H1 (cell line): Measurements from ENCODE around the gene ROR1. TPM values are rescaled to one million over a fixed set of nuclear protein-coding genes. Genes with fewer than 3 reads are reported as not detected.

Experiments
- CTCF ChIA-PET: fragments of 300-600 bp; sonication (Branson Sonifier 250); formaldehyde crosslinking; loops from one replicate; lab custom pipeline; 2021; ENCODE audit not compliant: partially characterized antibody; lab: Charles Lee
- POLR2A ChIA-PET: fragments of 300-600 bp; sonication (Branson Sonifier 250); formaldehyde crosslinking; loops from one replicate; lab custom pipeline; 2021; ENCODE audit warnings: inconsistent platforms; ENCODE audit not compliant: partially characterized antibody; lab: Charles Lee
- DNase-seq, 2 experiments: peaks; one replicate each; pipeline versions ENCODE4 v3.0.0 to v3.0.0-alpha.2; 2010 to 2022; ENCODE audit warnings: low spot score in 2 of 2, low read depth in 1 of 2, mixed read lengths in 1 of 2
- FAIRE-seq: peaks from 2 replicates; lab custom pipeline; 2011; peaks lifted over from hg19 to GRCh38; lab: Jason Lieb, UNC
- H2AFZ ChIP-seq: 2 replicates; pipeline ENCODE4 v1.8.1; 2012; ENCODE audit warnings: low read length, inconsistent platforms
- H2AK5ac ChIP-seq: 2 replicates; pipeline ENCODE4 v1.6.1; 2013; ENCODE audit warnings: low read depth, low read length
- H2BK120ac ChIP-seq: replicated peaks from 2 replicates; pipeline ENCODE3; 2013; ENCODE audit warnings: low read depth, low read length, inconsistent platforms
- H2BK12ac ChIP-seq: 2 replicates; pipeline ENCODE4 v1.6.1; 2013; ENCODE audit warnings: low read depth, low read length
- H2BK15ac ChIP-seq: 2 replicates; pipeline ENCODE4 v1.6.1; 2013; ENCODE audit warnings: low read length
- H2BK20ac ChIP-seq: 2 replicates; pipeline ENCODE4 v1.6.1; 2013; ENCODE audit warnings: low read length
- H2BK5ac ChIP-seq: 2 replicates; pipeline ENCODE4 v1.6.1; 2013; ENCODE audit warnings: low read depth, low read length
- H3K14ac ChIP-seq: 2 replicates; pipeline ENCODE4 v1.6.1; 2013; ENCODE audit warnings: inconsistent platforms; ENCODE audit not compliant: insufficient read length
- H3K18ac ChIP-seq: 2 replicates; pipeline ENCODE4 v1.6.1; 2013; ENCODE audit warnings: low read length; ENCODE audit errors: extremely low read depth
- H3K23ac ChIP-seq: 2 replicates; pipeline ENCODE4 v1.6.1; 2013; ENCODE audit warnings: inconsistent platforms; ENCODE audit not compliant: insufficient read length
- H3K23me2 ChIP-seq: 2 replicates; pipeline ENCODE4 v1.6.1; 2013; ENCODE audit warnings: low read depth, low read length
- H3K27ac ChIP-seq: 2 replicates; pipeline ENCODE4 v1.6.1; 2011; ENCODE audit warnings: low read depth, low read length, inconsistent platforms
- H3K27me3 ChIP-seq, 4 experiments: replicated peaks in 1 of 4; 1 replicate in 1 of 4; 2 replicates in 3 of 4; pipeline versions ENCODE4 v1.6.1 to v1.8.1; 2011 to 2013; ENCODE audit warnings: low read length in 3 of 4, mild to moderate bottlenecking in 3 of 4, inconsistent platforms in 2 of 4, mixed read lengths in 2 of 4, moderate library complexity in 1 of 4; ENCODE audit not compliant: control insufficient read depth in 3 of 4, insufficient read depth in 3 of 4; ENCODE audit errors: extremely low read depth in 1 of 4
- H3K36me3 ChIP-seq, 4 experiments: 2 replicates each; pipeline versions ENCODE4 v1.6.1 to v1.8.1; 2011 to 2013; ENCODE audit warnings: mild to moderate bottlenecking in 4 of 4, low read length in 3 of 4, moderate library complexity in 2 of 4, control low read depth in 1 of 4, inconsistent platforms in 1 of 4; ENCODE audit not compliant: insufficient read depth in 4 of 4, control insufficient read depth in 2 of 4
- H3K4ac ChIP-seq: replicated peaks from 2 replicates; pipeline ENCODE3; 2013; ENCODE audit warnings: low read length, low read depth, mixed read lengths, inconsistent platforms; ENCODE audit not compliant: insufficient read length
- H3K4me1 ChIP-seq, 4 experiments: replicated peaks in 1 of 4; 1 replicate in 1 of 4; 2 replicates in 3 of 4; pipeline versions ENCODE4 v1.6.1 to v1.8.1; 2011 to 2013; ENCODE audit warnings: low read length in 3 of 4, inconsistent platforms in 2 of 4, mixed read lengths in 1 of 4; ENCODE audit not compliant: insufficient read depth in 4 of 4, control insufficient read depth in 3 of 4
- H3K4me2 ChIP-seq, 2 experiments: 2 replicates each; pipeline versions ENCODE4 v1.6.1 to v1.8.1; 2011 to 2013; ENCODE audit warnings: low read depth in 2 of 2, low read length in 2 of 2, control low read depth in 1 of 2, inconsistent platforms in 1 of 2, mild to moderate bottlenecking in 1 of 2; ENCODE audit not compliant: insufficient read depth in 1 of 2
- H3K4me3 ChIP-seq, 4 experiments: fragments of 200-600, 300-600 bp in 1 of 4; sonication (generic), shearing (Covaris generic), sonication (Bioruptor Twin) in 1 of 4; 2 replicates each; pipeline versions ENCODE4 v1.5.1 to v1.8.1; 2011 to 2016; ENCODE audit warnings: low read length in 4 of 4, low read depth in 3 of 4, control low read depth in 2 of 4, inconsistent platforms in 2 of 4, mild to moderate bottlenecking in 2 of 4, mixed read lengths in 1 of 4, moderate library complexity in 1 of 4; ENCODE audit not compliant: insufficient read depth in 2 of 4; ENCODE audit errors: extremely low read depth in 1 of 4
- H3K56ac ChIP-seq: replicated peaks from 2 replicates; pipeline ENCODE3; 2013; ENCODE audit warnings: low read depth, mild to moderate bottlenecking, mixed read lengths, low read length, inconsistent platforms; ENCODE audit not compliant: insufficient read length
- H3K79me1 ChIP-seq: 2 replicates; pipeline ENCODE4 v1.6.1; 2013; ENCODE audit warnings: low read depth, low read length, control low read depth
- H3K79me2 ChIP-seq, 2 experiments: 2 replicates each; pipeline versions ENCODE4 v1.6.1 to v1.8.1; 2012 to 2013; ENCODE audit warnings: low read length in 2 of 2, mild to moderate bottlenecking in 2 of 2, inconsistent platforms in 1 of 2; ENCODE audit not compliant: insufficient read depth in 2 of 2, control insufficient read depth in 1 of 2
- H3K9ac ChIP-seq, 4 experiments: replicated peaks in 1 of 4; 1 replicate in 1 of 4; 2 replicates in 3 of 4; pipeline versions ENCODE4 v1.6.1 to v1.8.1; 2011 to 2013; ENCODE audit warnings: low read depth in 3 of 4, low read length in 3 of 4, control low read depth in 2 of 4, mild to moderate bottlenecking in 2 of 4, moderate library complexity in 2 of 4, inconsistent platforms in 1 of 4; ENCODE audit errors: extremely low read depth in 1 of 4
- H3K9me3 ChIP-seq, 2 experiments: 2 replicates each; pipeline versions ENCODE4 v1.6.1 to v1.8.1; 2012 to 2013; ENCODE audit warnings: mild to moderate bottlenecking in 2 of 2, moderate library complexity in 2 of 2, control low read depth in 1 of 2, inconsistent platforms in 1 of 2, low read depth in 1 of 2, low read length in 1 of 2, mixed read lengths in 1 of 2; ENCODE audit not compliant: insufficient read depth in 2 of 2
- H4K20me1 ChIP-seq, 2 experiments: replicated peaks in 1 of 2; 2 replicates each; pipeline versions ENCODE3 to v1.8.1; 2011 to 2013; ENCODE audit warnings: inconsistent platforms in 2 of 2, low read length in 2 of 2, mild to moderate bottlenecking in 1 of 2; ENCODE audit not compliant: insufficient read depth in 2 of 2, control insufficient read depth in 1 of 2
- H4K5ac ChIP-seq: 2 replicates; pipeline ENCODE4 v1.6.1; 2013; ENCODE audit warnings: low read length, low read depth, mixed read lengths, inconsistent platforms; ENCODE audit not compliant: insufficient read length
- H4K8ac ChIP-seq: 2 replicates; pipeline ENCODE4 v1.8.0; 2013; ENCODE audit warnings: mild to moderate bottlenecking, moderate library complexity, low read length, inconsistent platforms; ENCODE audit not compliant: insufficient read depth; ENCODE audit errors: extremely low read depth
- H4K91ac ChIP-seq: replicated peaks from 2 replicates; pipeline ENCODE3; 2013; ENCODE audit warnings: low read length, mixed read lengths, inconsistent platforms; ENCODE audit not compliant: insufficient read length
- GABPA ChIP-seq: IDR thresholded peaks from 2 replicates; pipeline ENCODE4 v1.6.1; 2011; ENCODE audit warnings: mild to moderate bottlenecking, low read length, moderate library complexity, borderline replicate concordance; ENCODE audit not compliant: insufficient read depth
- TEAD4 ChIP-seq: IDR thresholded peaks from 2 replicates; pipeline ENCODE4 v1.6.1; 2012; ENCODE audit warnings: low read depth, low read length, inconsistent platforms, mixed read lengths
- WGBS, 2 experiments: shearing (Covaris generic) in 1 of 2; methylation state at CpG; one replicate each; pipeline versions ENCODE4 v1.1.6 to v1.1.7; 2013 to 2015; ENCODE audit warnings: low lambda C conversion rate in 2 of 2, mixed read lengths in 2 of 2, inconsistent platforms in 1 of 2, low coverage in 1 of 2, missing lambda C conversion rate in 1 of 2; ENCODE audit not compliant: insufficient replicate concordance in 2 of 2, insufficient coverage in 1 of 2, insufficient read length in 1 of 2; ENCODE audit errors: extremely low coverage in 1 of 2, missing lambda C conversion rate in 1 of 2; 5-methylcytosine and 5-hydroxymethylcytosine counted together
- polyA plus RNA-seq, 7 experiments: library from polyadenylated mRNA; depleted of rRNA in 3 of 7; stranded (reverse) in 5 of 7; unstranded in 2 of 7; fragments of >200 nt in 5 of 7; fragments of 200-250 nt in 2 of 7; gene quantifications; 1 replicate in 5 of 7; 2 replicates in 1 of 7; 4 replicates in 1 of 7; pipeline versions ENCODE4 v1.2.1 to v1.2.3, GENCODE V29; 2011 to 2013; ENCODE audit warnings: missing spikeins in 2 of 7, mixed read lengths in 2 of 7
- total RNA-seq: library from RNA; stranded (reverse); fragmentation: NEBNext Ultra II Directional; extraction: Animal tissue kit (Norgen Biotek cat#: 25700); gene quantifications from 2 replicates; pipeline ENCODE4 v1.2.1, GENCODE V29; 2021

The ROR1 gene
- total and polyA plus RNA-seq, 2 of the 8 experiments (the other 6 are each of a cell fraction or from before 2014, with no cell fraction given) = 33.6 to 73.6 TPM

DNA sequence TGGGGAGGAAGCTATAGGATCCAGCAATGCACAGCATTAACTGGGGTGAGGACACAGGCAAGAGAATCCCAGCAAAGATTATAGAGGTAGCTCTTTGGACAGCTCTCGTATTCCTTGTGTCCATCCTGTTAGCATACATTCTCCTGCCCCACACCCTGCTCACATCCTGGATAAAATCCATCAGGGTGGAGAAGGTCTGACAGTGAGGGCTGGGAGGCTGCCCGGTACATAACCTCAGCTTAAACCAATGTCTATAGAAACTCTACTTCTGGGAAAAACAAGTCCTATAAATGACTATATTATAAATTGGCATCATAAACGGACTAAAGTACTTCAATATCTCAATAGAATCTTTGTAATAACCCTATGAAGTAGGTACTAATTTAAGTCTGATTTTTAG lies 392.8 kb downstream of the ROR1 start:
- POLR2A ChIA-PET = no interaction called here
- H3K23ac ChIP-seq = no peak overlapping the region
- no peak for FAIRE-seq
- H3K79me1 ChIP-seq = no peaks in the 10 kb centered on the region
- H3K4me3 ChIP-seq = no peak overlapping the region
- TF ChIP-seq TEAD4 = no peak
- no peak for TF ChIP-seq GABPA
- TF ChIP-seq, all 59 proteins: peak for 0
- no peak overlapping the region for H2AFZ ChIP-seq
- no peak overlapping the region for H4K8ac ChIP-seq
- no peak overlapping the region for H2BK120ac ChIP-seq
- no peak overlapping the region for H2BK5ac ChIP-seq
- H3K36me3 ChIP-seq = peaks cover 2 to 42% (median 20%) of the 10 kb centered on the region in 4 experiments; a peak in 5 of 8 replicates
- H3K9ac ChIP-seq = no peak overlapping the region
- H2BK15ac ChIP-seq = no peak overlapping the region
- no peak overlapping the region for H3K14ac ChIP-seq
- H2BK12ac ChIP-seq = no peak overlapping the region
- H2AK5ac ChIP-seq = no peak overlapping the region
- H4K20me1 ChIP-seq = no peaks in the 10 kb centered on the region
- H3K9me3 ChIP-seq = peaks cover 9 to 11% of the 10 kb centered on the region in 2 experiments; a peak in 2 of 4 replicates
- no peaks in the 10 kb centered on the region for H3K79me2 ChIP-seq
- H3K4me1 ChIP-seq = no peaks in the 10 kb centered on the region; a peak in 1 of 7 replicates
- H3K4me2 ChIP-seq = no peak overlapping the region
- CTCF ChIA-PET = interaction anchor here (0.9 to 4.2 kb wide), 6 partner anchors 9 to 591 kb away, joined by 3 to 26 read pairs (median 4); no protein-coding TSS in a partner anchor
- no peaks in the 10 kb centered on the region for H3K27me3 ChIP-seq
- no peak overlapping the region for H4K5ac ChIP-seq
- H3K23me2 ChIP-seq = no peaks in the 10 kb centered on the region
- no peak overlapping the region for H3K18ac ChIP-seq
- no peak overlapping the region for H3K56ac ChIP-seq
- H4K91ac ChIP-seq = no peak overlapping the region
- WGBS, 2 experiments = 87% methylated on average over 3 of the region's 3 CpGs; no CpG with 5 or more reads in 1 of the 2 experiments
- no peak for DNase-seq
- no peak overlapping the region for H3K4ac ChIP-seq
- no peak overlapping the region for H3K27ac ChIP-seq
- no peak overlapping the region for H2BK20ac ChIP-seq
